Ishikawa (cell line): ENCODE results near the gene BCAN.

Source experiments
- CEBPB ChIP-seq: IDR thresholded peaks from 2 replicates; pipeline ENCODE4 v1.6.1; 2012
- CREB1 ChIP-seq: IDR thresholded peaks from 2 replicates; pipeline ENCODE4 v1.6.1; 2012; ENCODE audit warnings: low read depth
- EGR1 ChIP-seq: IDR thresholded peaks from 2 replicates; pipeline ENCODE4 v1.6.1; 2012
- EP300 ChIP-seq: IDR thresholded peaks from 2 replicates; pipeline ENCODE4 v1.6.1; 2012; ENCODE audit warnings: borderline replicate concordance
- FOXM1 ChIP-seq: IDR thresholded peaks from 2 replicates; pipeline ENCODE4 v1.6.1; 2012; ENCODE audit warnings: low read depth, borderline replicate concordance
- MAX ChIP-seq: IDR thresholded peaks from 2 replicates; pipeline ENCODE4 v1.6.1; 2012
- NFIC ChIP-seq: IDR thresholded peaks from 2 replicates; pipeline ENCODE4 v1.6.1; 2012
- RAD21 ChIP-seq: IDR thresholded peaks from 2 replicates; pipeline ENCODE4 v1.6.1; 2012; ENCODE audit warnings: low read depth
- REST ChIP-seq: IDR thresholded peaks from 2 replicates; pipeline ENCODE4 v1.6.1; 2012; ENCODE audit warnings: low read depth, mild to moderate bottlenecking
- TAF1 ChIP-seq: IDR thresholded peaks from 2 replicates; pipeline ENCODE4 v1.6.1; 2012; ENCODE audit warnings: low read depth, mild to moderate bottlenecking
- TCF12 ChIP-seq: IDR thresholded peaks from 2 replicates; pipeline ENCODE4 v1.6.1; 2012; ENCODE audit warnings: low read depth
- TEAD4 ChIP-seq: IDR thresholded peaks from 2 replicates; pipeline ENCODE4 v1.6.1; 2012
- USF1 ChIP-seq: IDR thresholded peaks from 2 replicates; pipeline ENCODE4 v1.6.1; 2012
- YY1 ChIP-seq: IDR thresholded peaks from 2 replicates; pipeline ENCODE4 v1.6.1; 2012; ENCODE audit warnings: low read depth
- ZBTB7A ChIP-seq: IDR thresholded peaks from 2 replicates; pipeline ENCODE4 v1.6.1; 2012; ENCODE audit warnings: low read depth

Gene BCAN

GRCh38 chr1:156647351-156647750, 5.4 kb downstream of the BCAN start:
- no peak for TF ChIP-seq CEBPB
- TF ChIP-seq RAD21: no peak
- TF ChIP-seq REST: no peak
- no peak for TF ChIP-seq USF1
- TF ChIP-seq MAX: no peak
- no peak for TF ChIP-seq ZBTB7A
- no peak for TF ChIP-seq TAF1
- TF ChIP-seq CREB1: no peak
- TF ChIP-seq NFIC: no peak
- no peak for TF ChIP-seq TEAD4
- TF ChIP-seq EGR1: no peak

- TF ChIP-seq USF1: no peak
- TF ChIP-seq CREB1: no peak
- TF ChIP-seq CEBPB: no peak
- TF ChIP-seq YY1: no peak
- no peak for TF ChIP-seq TCF12
- TF ChIP-seq TEAD4: no peak
- no peak for TF ChIP-seq MAX
- no peak for TF ChIP-seq EP300
- no peak for TF ChIP-seq NFIC
- TF ChIP-seq RAD21: no peak
- no peak for TF ChIP-seq EGR1
- TF ChIP-seq TAF1: no peak
- TF ChIP-seq FOXM1: no peak
Observed at GRCh38 chr1:156648496-156648895, 6.6 kb downstream of the BCAN start.

GRCh38 chr1:156648951-156649350, 7.0 kb downstream of the BCAN start:
- TF ChIP-seq TEAD4: no peak
- no peak for TF ChIP-seq EGR1
- no peak for TF ChIP-seq CEBPB
- TF ChIP-seq MAX: no peak
- TF ChIP-seq USF1: no peak
- no peak for TF ChIP-seq ZBTB7A
- no peak for TF ChIP-seq TCF12
- TF ChIP-seq EP300: no peak
- no peak for TF ChIP-seq FOXM1
- no peak for TF ChIP-seq NFIC
- no peak for TF ChIP-seq RAD21
- TF ChIP-seq CREB1: no peak
- no peak for TF ChIP-seq TAF1
- no peak for TF ChIP-seq YY1
- no peak for TF ChIP-seq REST

- TF ChIP-seq EGR1 (peak; percentile 47; the same call in 1 of the 2 replicates), REST (peak; percentile 96), USF1 (0 out of 2 replicates have a peak, but pooled peaks have one; percentile 8), RAD21 (no peak)
Observed at GRCh38 chr1:156652131-156652991, 10.4 kb downstream of the BCAN start.
